CD4-positive, alpha-beta T cell treated with Interleukin-17A for 1 hour (primary cell): Measurements from ENCODE around the gene PAX6.
"Not testable (repeated sequence)": the region's sequence is repeated elsewhere in the genome, so short reads cannot be mapped to it uniquely, and the experiment has no call there.

Experiments used
- DNase-seq: peaks from one replicate; pipeline ENCODE4 v3.0.0-alpha.2; 2020

The PAX6 gene

GRCh38 chr11:31763296-31763695 lies 47.8 kb downstream of the PAX6 start:
- DNase-seq: no peak

DNA sequence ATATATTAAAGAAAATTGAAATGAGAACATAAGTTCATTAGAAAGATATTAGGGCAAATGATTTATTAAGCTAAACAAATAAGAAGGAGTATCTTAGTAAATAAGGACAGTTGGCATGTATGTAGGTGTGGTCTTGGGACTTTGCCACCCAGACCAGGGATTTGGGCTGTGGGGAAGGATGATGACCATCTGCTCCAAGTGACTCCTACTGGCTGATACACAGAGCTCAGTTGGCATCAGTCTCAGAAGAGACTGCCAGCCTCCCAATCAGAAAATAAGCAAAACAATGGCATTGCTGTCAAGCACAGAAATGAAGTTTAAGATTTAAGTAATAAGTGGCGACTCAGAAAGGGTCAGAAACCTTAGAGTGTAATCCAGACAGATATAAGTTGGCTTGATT lies 49.5 kb downstream of the PAX6 start:
- no peak for DNase-seq

- DNase-seq: no peak
Measured at GRCh38 chr11:31757260-31757835, 53.8 kb downstream of the PAX6 start.

- no peak for DNase-seq
Measured at GRCh38 chr11:31747581-31747980, 63.5 kb downstream of the PAX6 start.

DNA sequence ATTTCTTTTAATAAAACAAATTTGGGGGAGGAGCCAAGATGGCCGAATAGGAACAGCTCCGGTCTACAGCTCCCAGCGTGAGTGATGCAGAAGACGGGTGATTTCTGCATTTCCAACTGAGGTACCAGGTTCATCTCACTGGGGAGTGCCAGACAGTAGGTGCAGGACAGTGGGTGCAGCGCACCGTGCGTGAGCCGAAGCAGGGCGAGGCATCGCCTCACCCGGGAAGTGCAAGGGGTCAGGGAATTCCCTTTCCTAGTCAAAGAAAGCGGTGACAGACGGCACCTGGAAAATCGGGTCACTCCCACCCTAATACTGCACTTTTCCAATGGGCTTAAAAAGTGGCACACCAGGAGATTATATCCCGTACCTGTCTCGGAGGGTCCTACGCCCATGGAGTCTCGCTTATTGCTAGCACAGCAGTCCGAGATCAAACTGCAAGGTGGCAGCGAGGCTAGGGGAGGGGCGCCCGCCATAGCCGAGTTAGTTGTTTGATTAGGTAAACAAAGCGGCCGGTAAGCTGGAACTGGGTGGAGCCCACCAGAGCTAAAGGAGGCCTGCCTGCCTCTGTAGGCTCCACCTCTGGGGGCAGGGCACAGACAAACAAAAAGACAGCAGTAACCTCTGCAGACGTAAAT lies 70.3 kb downstream of the PAX6 start:
- DNase-seq: not testable (repeated sequence)

GRCh38 chr11:31740131-31740530 lies 71.0 kb downstream of the PAX6 start:
- no peak for DNase-seq
